Vagina (tissue), 2 donors: ENCODE measurements around the gene COA1. TPM values are rescaled to one million over a fixed set of nuclear protein-coding genes. Genes with fewer than 3 reads are reported as not detected.

Experiments
- DNase-seq, 2 donors: peaks; one replicate each; pipeline ENCODE4 v3.0.0-alpha.2; 2017; ENCODE audit errors: extremely low spot score in 2 of 2
- H3K27ac ChIP-seq: fragments of 200-600 bp; sonication (generic); one replicate; pipeline ENCODE4 v1.5.1; 2019
- H3K27me3 ChIP-seq: fragments of 200-600 bp; sonication (generic); one replicate; pipeline ENCODE4 v1.5.1; 2019
- H3K36me3 ChIP-seq, 2 donors: fragments of 200-600 bp; sonication (generic); one replicate each; pipeline ENCODE4 v1.5.1; 2017 to 2019
- H3K4me1 ChIP-seq: fragments of 200-600 bp; sonication (generic); one replicate; pipeline ENCODE4 v1.5.1; 2019
- H3K4me3 ChIP-seq, 2 donors: fragments of 200-600 bp; sonication (generic); 1 replicate in 1 of 2; 2 replicates in 1 of 2; pipeline ENCODE4 v1.5.1; 2016 to 2019
- H3K9me3 ChIP-seq: fragments of 200-600 bp; sonication (generic); one replicate; pipeline ENCODE4 v1.5.1; 2019
- CTCF ChIP-seq, 3 experiments: fragments of 450-650 bp in 2 of 3; fragments of 200-600 bp in 1 of 3; sonication (generic) in 1 of 3; IDR thresholded peaks; one replicate each; pipeline ENCODE4 v1.5.1; 2017 to 2019; ENCODE audit warnings: antibody characterized with exemption in 3 of 3, mild to moderate bottlenecking in 2 of 3, moderate library complexity in 2 of 3
- POLR2A ChIP-seq, 2 donors: fragments of 450-650 bp; IDR thresholded peaks; one replicate each; pipeline ENCODE4 v1.6.1; 2017; ENCODE audit warnings: antibody characterized with exemption in 2 of 2, mild to moderate bottlenecking in 2 of 2, moderate library complexity in 2 of 2
- POLR2AphosphoS5 ChIP-seq, 2 donors: sonication (generic); formaldehyde crosslinking; IDR thresholded peaks; one replicate each; pipeline ENCODE4 v1.9.0; 2017; ENCODE audit warnings: antibody characterized with exemption in 2 of 2, mild to moderate bottlenecking in 2 of 2, low read depth in 1 of 2; ENCODE audit not compliant: insufficient read depth in 1 of 2
- intact Hi-C: fragments of 100-400 bp; cut with DNase I; formaldehyde crosslinking; loops from one replicate; pipeline ENCODE4 v1.15.1; 2023
- total RNA-seq: library from RNA; depleted of rRNA; stranded (reverse); fragments of >200 nt; gene quantifications from one replicate; pipeline ENCODE4 v1.2.3, GENCODE V29; 2016

Gene COA1
- total RNA-seq, 1 donor from 2014 or later, result 47.6 TPM

DNA sequence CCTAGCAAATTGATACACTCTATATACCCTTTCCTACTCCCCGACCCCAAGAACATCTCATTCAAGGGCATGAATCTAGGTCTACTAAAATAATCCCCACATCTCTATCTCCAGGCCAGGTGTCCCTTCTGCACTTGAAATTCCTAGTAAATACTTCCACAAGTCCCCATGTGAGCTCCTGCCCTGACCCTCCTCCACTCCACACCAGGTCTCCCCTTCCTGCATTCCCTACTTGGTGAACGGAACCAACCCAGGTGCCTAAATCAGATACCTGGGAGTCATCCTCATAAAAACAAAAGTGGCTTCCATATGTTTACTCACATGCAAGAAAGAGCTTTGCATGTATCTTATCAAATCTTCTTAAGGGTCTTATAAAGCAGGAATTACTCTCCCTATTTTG lies 69.2 kb downstream of the COA1 start:
- DNase-seq, result no peak
- H3K4me1 ChIP-seq, result no peaks in the 10 kb centered on the region
- no peaks in the 10 kb centered on the region for H3K27me3 ChIP-seq
- H3K27ac ChIP-seq, result no peak overlapping the region
- H3K4me3 ChIP-seq, result no peak overlapping the region
- intact Hi-C loops, result no loop called here
- TF ChIP-seq POLR2A (IDR thresholded peaks at IDR 0.05) (no peak), POLR2AphosphoS5 (IDR thresholded peaks at IDR 0.05; ENCODE audit: insufficient read depth in 1 of 2, low read depth in 1 of 2) (no peak), CTCF (IDR thresholded peaks at IDR 0.05) (no peak)
- H3K36me3 ChIP-seq, result no peaks in the 10 kb centered on the region
- no peaks in the 10 kb centered on the region for H3K9me3 ChIP-seq

DNA sequence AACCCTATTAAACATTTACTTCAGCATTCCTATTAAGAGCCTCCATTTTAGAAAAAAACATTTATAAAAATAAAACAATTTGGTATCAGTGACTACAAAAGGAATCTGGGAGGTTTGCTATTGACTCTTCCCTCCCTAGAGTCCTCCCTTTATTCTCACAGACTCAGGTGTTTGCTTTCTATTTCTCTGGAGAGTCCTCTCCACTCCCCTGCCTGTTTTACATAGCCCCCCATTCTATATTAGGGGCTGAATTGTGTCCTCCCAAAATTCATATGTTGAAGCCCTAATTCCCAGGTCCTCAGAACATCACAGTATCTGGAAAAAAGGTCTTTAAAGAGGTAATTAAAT lies 69.8 kb downstream of the COA1 start:
- DNase-seq, result no peak
- Histone ChIP-seq H3K27ac (no peak overlapping the region), H3K4me3 (no peak overlapping the region), H3K36me3 (no peaks in the 10 kb centered on the region), H3K9me3 (no peaks in the 10 kb centered on the region), H3K27me3 (no peaks in the 10 kb centered on the region), H3K4me1 (no peaks in the 10 kb centered on the region)
- no peak for TF ChIP-seq POLR2AphosphoS5 (IDR thresholded peaks at IDR 0.05; ENCODE audit: insufficient read depth in 1 of 2, low read depth in 1 of 2)
- TF ChIP-seq CTCF (IDR thresholded peaks at IDR 0.05), result no peak
- no peak for TF ChIP-seq POLR2A (IDR thresholded peaks at IDR 0.05)
- intact Hi-C loops, result no loop called here

DNA sequence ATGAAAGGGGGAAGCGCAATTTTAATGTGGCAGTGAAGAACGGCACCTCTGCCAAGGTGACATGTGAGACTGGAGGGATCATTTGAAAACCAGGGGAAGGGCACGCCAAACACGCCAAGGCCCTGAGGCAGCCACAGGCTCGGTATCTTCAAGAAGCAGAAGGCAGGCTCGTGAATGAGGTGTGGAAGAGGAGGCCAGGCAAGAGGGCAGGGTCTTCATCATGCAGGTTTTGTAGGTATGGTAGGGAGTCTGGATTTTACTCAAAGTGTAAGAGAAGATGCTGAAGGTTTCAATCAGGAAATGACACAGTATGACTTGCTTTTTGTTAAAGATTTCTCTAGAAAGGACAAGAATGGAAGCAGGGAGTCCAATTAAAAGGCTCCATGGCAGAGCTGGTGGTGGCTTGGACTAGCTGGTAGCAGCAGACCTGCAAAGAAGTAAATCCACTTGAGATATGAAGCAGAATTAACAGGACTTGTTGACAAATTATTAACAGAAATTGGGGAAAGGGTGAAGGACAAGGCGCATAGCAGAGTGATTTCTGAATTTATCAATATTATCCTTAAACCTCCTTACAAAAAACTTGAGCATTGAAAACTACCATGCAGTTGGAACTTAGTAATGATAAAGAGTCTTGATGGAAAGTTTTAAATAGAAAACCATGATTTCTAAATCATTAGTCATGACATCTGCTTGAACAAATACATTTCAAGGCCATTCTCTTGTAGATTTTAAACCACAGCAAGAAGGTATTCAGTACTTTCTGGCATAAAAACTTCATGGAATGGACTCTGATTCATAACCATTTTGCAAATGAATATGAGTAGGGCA lies 70.4 kb downstream of the COA1 start:
- Histone ChIP-seq H3K4me3 (no peak overlapping the region), H3K9me3 (no peaks in the 10 kb centered on the region), H3K36me3 (no peaks in the 10 kb centered on the region), H3K4me1 (no peaks in the 10 kb centered on the region), H3K27me3 (no peaks in the 10 kb centered on the region), H3K27ac (no peak overlapping the region)
- intact Hi-C loops, result no loop called here
- DNase-seq, result no peak
- TF ChIP-seq POLR2AphosphoS5 (IDR thresholded peaks at IDR 0.05; ENCODE audit: insufficient read depth in 1 of 2, low read depth in 1 of 2) (no peak), CTCF (IDR thresholded peaks at IDR 0.05) (no peak), POLR2A (IDR thresholded peaks at IDR 0.05) (no peak)

DNA sequence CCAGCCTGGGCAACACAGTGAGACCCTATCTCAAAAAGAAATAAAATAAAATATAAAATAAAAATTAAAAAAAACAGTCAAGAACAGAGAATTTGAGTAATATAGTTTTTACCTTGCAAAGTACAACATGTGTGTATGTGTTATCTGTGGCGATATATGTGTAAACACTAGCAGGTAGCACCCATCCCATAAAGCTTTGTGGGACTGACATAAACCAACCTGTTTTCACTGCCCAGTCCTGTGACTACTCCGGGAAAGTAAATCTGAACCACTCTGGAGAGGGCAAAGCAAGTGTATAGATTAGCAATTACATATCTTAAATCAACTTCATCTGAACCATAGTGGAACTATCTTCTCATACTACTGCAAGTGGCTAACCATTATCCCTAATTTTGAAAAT lies 72.3 kb downstream of the COA1 start:
- no peak for DNase-seq
- H3K27ac ChIP-seq, result no peak overlapping the region
- intact Hi-C loops, result no loop called here
- no peaks in the 10 kb centered on the region for H3K9me3 ChIP-seq
- H3K27me3 ChIP-seq, result no peaks in the 10 kb centered on the region
- peaks cover 4% of the 10 kb centered on the region for H3K4me1 ChIP-seq
- TF ChIP-seq POLR2A (IDR thresholded peaks at IDR 0.05), result no peak
- no peak for TF ChIP-seq CTCF (IDR thresholded peaks at IDR 0.05)
- TF ChIP-seq POLR2AphosphoS5 (IDR thresholded peaks at IDR 0.05; ENCODE audit: insufficient read depth in 1 of 2, low read depth in 1 of 2), result no peak
- H3K36me3 ChIP-seq, result no peaks in the 10 kb centered on the region
- no peak overlapping the region for H3K4me3 ChIP-seq

- no peak overlapping the region for H3K27ac ChIP-seq
- H3K36me3 ChIP-seq, result no peaks in the 10 kb centered on the region
- H3K27me3 ChIP-seq, result no peaks in the 10 kb centered on the region
- TF ChIP-seq CTCF (IDR thresholded peaks at IDR 0.05), result no peak
- TF ChIP-seq POLR2A (IDR thresholded peaks at IDR 0.05), result no peak
- no peak for TF ChIP-seq POLR2AphosphoS5 (IDR thresholded peaks at IDR 0.05; ENCODE audit: insufficient read depth in 1 of 2, low read depth in 1 of 2)
- H3K4me3 ChIP-seq, result no peak overlapping the region
- intact Hi-C loops, result no loop called here
- peaks cover 18% of the 10 kb centered on the region for H3K4me1 ChIP-seq
- H3K9me3 ChIP-seq, result no peaks in the 10 kb centered on the region
- DNase-seq, result no peak
These were observed 73.7 kb downstream of the COA1 start for GRCh38 chr7:43655584-43655983.
